ENCODE measurements around the gene SPTBN1. TPM values are rescaled to one million over a fixed set of nuclear protein-coding genes. Genes with fewer than 3 reads are reported as not detected.

Gene SPTBN1
- total and polyA plus RNA-seq, 2 of the 13 experiments (the other 11 are each of a cell fraction or from before 2014, with no cell fraction given): 123 to 299 TPM

GRCh38 chr2:54572636-54573536, 116.8 kb downstream of the SPTBN1 start (continued):
- TF ChIP-seq ARID4A (CRISPR knock-in tag; IDR thresholded peaks at IDR 0.05; ENCODE audit: borderline replicate concordance) (peak; percentile 8; the same call in 1 of the 2 replicates), HDAC1 (CRISPR knock-in tag; IDR thresholded peaks at IDR 0.05) (peak; percentile 46; the same call in 1 of the 2 replicates), ZNF142 (CRISPR knock-in tag; IDR thresholded peaks at IDR 0.05) (no peak), SIN3A (IDR thresholded peaks at IDR 0.05; ENCODE audit: borderline replicate concordance, low read depth, low read length) (0 out of 2 replicates have a peak, but pooled peaks have one; percentile 11), ZBTB21 (CRISPR knock-in tag; IDR thresholded peaks at IDR 0.05) (peak; percentile 66; the same call in 1 of the 2 replicates), ZNF33A (CRISPR knock-in tag; IDR thresholded peaks at IDR 0.05; ENCODE audit: borderline replicate concordance) (peak; percentile 2; the same call in 1 of the 2 replicates), HOXA7 (CRISPR knock-in tag; IDR thresholded peaks at IDR 0.05) (no peak), ZBTB34 (CRISPR knock-in tag; IDR thresholded peaks at IDR 0.05) (peak; percentile 5; the same call in 1 of the 2 replicates), NCOA1 (CRISPR knock-in tag; IDR thresholded peaks at IDR 0.05) (no peak), RELA (CRISPR knock-in tag; IDR thresholded peaks at IDR 0.05) (no peak; the same call in 1 of the 2 replicates)
